Iris pigment epithelial cell (primary cell): Measurements from ENCODE around the gene GNAQ.

ENCODE experiments used
- DNase-seq: peaks from one replicate; pipeline ENCODE4 v3.0.0-alpha.2; 2011; ENCODE audit warnings: low read depth

Gene GNAQ

GRCh38 chr9:77944556-77945243 lies 86.9 kb downstream of the GNAQ start:
- peak; percentile 49 for DNase-seq

DNA sequence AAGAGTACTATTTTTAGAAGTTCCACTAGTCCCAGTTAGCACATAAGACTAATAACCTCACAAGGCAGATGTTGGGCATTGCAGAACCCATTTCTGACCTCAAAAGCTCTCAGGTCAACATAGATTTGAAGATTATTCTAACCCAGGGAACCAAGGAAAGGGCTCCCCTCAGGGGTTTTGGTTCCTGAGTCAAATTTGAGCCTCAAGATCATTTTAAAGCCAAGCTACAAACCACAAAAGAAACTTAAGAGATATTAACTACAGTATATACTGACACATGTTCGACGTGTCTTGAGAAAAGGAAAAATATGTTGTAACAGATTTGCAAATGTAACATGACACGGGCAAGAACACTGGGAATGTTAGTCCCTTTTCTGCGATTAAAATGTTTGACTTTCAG lies 88.6 kb downstream of the GNAQ start:
- DNase-seq: no peak

GRCh38 chr9:77939149-77939668 lies 92.4 kb downstream of the GNAQ start:
- peak; percentile 72 for DNase-seq

GRCh38 chr9:77938163-77938562 lies 93.4 kb downstream of the GNAQ start:
- no peak for DNase-seq

- no peak for DNase-seq
These were observed 95.6 kb downstream of the GNAQ start for GRCh38 chr9:77935974-77936373.

- no peak for DNase-seq
These were observed 96.4 kb downstream of the GNAQ start for GRCh38 chr9:77935211-77935610.

GRCh38 chr9:77933976-77934375 lies 97.6 kb downstream of the GNAQ start:
- no peak for DNase-seq

- DNase-seq: peak; percentile 54
These were observed 98.6 kb downstream of the GNAQ start for GRCh38 chr9:77933019-77933418.

DNA sequence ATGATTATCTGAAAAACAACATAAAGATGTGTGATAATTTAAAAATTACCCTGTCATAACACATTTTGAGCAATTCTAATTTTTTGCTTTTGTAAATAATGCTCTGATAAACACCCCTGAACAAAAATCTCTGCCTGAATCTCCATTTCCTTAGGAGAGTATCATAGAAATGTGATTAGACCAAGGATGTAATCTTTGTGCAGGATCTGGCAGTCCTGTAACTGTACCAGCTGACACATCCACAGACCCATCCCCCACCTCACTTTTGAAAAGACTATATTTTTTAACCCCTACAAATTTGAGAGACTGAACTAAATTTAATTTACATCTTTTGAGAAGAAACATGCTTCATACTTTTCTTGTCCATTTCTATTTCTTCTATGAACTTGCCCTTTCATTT lies 101.7 kb downstream of the GNAQ start:
- DNase-seq: no peak

DNA sequence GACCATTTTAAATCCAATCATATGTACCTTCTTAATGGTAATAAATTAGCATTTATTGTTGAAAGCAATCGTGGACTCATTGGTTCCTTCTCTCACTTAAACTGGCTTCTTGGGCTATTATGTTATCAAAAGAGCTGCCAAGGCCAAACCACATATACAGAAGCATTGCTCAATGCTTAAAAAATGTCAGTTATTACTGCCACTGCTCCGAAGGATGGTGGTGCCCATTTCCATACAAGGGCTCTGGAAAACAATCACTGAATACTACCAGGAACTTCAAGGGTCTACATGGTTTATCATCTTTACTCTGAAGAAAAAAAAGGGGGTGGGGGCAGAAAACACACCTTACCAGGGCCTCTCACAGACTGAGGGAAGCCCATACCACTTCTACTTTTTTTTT lies 104.3 kb downstream of the GNAQ start:
- DNase-seq: peak; percentile 68

GRCh38 chr9:77926371-77926878 lies 105.2 kb downstream of the GNAQ start:
- peak; percentile 85 for DNase-seq

GRCh38 chr9:77922591-77922990 lies 109.0 kb downstream of the GNAQ start:
- DNase-seq: no peak

DNA sequence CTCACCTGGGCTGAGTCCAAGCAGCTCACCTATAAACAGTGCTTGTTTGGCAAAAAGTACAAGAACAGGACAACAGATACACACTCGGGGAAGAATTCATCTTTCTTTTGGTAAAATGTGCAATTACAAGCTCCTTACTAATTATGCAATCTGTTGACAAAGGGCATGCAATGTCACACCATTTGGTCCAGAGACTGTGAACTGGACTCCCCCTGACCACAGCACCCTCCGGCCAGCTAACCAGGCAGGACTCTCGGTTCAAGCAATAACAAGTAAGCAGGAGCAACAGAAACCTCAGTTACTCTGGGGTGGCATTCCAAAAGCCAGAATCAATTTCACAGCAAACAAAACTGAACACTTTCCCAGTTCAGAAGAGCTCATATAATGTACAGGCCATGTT lies 113.8 kb downstream of the GNAQ start:
- DNase-seq: no peak

GRCh38 chr9:77916820-77917219 lies 114.8 kb downstream of the GNAQ start:
- DNase-seq: no peak

GRCh38 chr9:77916410-77916819 lies 115.2 kb downstream of the GNAQ start:
- DNase-seq: no peak

- no peak for DNase-seq
These were observed 115.9 kb downstream of the GNAQ start for GRCh38 chr9:77915744-77916143.

DNA sequence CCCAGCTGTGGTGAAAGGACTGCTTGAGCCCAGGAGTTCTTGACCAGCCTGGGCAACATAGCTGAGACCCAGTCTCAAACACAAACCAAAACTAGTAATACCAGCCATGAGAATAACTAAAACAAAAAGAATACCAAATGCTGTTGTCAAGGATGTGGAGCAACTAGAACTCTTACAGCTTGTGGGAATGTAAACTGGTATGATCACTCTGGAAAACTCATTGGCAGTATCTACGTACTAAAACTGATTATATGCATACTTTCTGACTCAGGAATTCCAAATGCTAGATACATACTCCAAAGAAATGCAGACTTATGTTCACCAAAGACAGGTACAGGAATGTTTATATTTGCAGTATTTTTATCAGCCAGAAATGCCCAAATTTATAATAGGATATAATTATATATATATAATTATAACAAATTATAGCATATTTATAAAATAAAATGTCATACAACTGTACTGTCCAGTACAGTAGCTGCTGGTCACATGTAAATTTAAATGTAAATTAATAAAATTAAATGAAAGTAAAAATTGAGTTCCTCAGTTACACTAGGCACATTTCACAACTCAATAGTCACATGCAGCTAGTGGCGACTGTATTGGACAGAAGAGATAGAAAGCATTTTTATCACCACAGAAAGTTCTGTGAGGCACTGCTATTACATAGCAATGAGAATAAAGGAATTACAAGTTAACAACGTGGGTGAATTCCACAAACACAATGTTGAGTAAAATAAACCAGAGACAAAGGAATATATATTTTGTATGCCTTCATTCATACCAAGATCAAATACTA lies 118.5 kb downstream of the GNAQ start:
- peak; percentile 68 for DNase-seq

- peak; percentile 19 for DNase-seq
These were observed 119.7 kb downstream of the GNAQ start for GRCh38 chr9:77911928-77912327.

DNA sequence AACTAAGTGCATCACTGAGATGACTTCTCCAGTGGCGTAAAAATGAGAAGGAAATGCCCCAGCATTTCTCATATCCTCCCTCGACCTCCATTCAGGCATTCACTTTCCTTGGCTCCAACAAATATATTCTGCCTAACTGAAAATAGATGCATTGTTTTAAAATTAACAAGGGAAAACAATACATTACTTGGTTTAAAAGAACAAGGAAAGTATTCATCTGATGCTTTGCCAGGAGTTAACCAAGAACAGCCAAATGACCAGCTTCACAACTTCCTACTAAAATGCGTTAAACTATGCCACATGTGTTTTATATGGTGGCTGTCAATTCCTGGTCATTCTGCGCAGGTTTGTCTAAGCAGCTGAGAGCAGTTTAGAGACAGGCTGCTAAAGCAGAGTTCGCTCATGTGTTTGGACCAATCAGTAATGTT lies 121.4 kb downstream of the GNAQ start:
- no peak for DNase-seq

GRCh38 chr9:77909306-77909705 lies 122.3 kb downstream of the GNAQ start:
- DNase-seq: no peak

DNA sequence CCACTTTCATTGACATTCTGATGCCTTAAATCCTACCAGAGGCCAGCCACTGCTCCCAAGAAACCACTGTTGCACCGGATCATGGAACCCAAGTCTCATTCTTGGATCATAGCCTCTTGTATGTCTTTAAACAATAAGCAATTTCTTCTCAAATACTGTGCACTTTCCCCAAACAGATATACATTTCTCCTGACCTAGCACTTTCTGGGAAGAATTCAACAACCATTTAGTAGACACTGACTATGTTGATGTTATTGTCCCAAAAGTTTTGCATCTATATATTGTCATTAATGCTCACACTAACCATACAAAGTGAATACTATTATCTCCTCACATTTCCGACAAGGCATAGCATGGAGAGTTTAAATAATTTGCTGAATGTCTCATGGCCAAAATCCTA lies 123.3 kb downstream of the GNAQ start:
- no peak for DNase-seq

- DNase-seq: peak; percentile 25
These were observed 124.0 kb downstream of the GNAQ start for GRCh38 chr9:77907585-77907984.

- DNase-seq: peak; percentile 31
These were observed 124.6 kb downstream of the GNAQ start for GRCh38 chr9:77906991-77907390.
